HG03439 (cell line): ENCODE results near the gene KIF5A.

ENCODE experiments used
- ATAC-seq: cut with Tn5 transposase; IDR thresholded peaks from one replicate; pipeline ENCODE4 v1.9.1; 2021; ENCODE audit warnings: mild to moderate bottlenecking, moderate library complexity; ENCODE audit not compliant: unreplicated experiment

Gene KIF5A

DNA sequence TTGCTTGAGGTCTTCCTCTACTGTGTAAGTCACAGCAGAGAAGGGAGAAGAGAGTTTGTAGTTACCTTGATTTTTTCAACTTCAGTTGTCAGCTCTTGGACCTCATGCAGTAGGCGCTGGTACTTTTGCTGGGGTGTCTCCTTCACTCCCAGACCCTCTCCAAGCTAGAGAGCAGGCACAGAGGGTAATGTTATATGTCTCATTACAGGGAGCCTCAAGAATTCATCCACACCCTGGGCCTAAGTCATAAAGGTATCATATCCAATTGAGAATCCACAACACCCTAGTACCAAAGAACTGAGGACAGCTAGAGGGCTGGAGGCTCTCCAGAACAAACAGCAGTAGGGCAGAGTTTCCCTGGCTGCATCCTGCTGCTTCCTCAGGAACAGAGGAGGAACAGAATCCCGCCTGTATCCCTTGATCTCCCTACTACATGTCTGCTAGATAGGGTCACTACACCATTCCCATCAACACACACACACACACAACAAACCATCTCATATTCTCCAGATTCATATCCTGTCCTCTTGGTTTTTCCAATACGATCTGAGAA, 14.8 kb upstream of the KIF5A start:
- ATAC-seq = no peak

DNA sequence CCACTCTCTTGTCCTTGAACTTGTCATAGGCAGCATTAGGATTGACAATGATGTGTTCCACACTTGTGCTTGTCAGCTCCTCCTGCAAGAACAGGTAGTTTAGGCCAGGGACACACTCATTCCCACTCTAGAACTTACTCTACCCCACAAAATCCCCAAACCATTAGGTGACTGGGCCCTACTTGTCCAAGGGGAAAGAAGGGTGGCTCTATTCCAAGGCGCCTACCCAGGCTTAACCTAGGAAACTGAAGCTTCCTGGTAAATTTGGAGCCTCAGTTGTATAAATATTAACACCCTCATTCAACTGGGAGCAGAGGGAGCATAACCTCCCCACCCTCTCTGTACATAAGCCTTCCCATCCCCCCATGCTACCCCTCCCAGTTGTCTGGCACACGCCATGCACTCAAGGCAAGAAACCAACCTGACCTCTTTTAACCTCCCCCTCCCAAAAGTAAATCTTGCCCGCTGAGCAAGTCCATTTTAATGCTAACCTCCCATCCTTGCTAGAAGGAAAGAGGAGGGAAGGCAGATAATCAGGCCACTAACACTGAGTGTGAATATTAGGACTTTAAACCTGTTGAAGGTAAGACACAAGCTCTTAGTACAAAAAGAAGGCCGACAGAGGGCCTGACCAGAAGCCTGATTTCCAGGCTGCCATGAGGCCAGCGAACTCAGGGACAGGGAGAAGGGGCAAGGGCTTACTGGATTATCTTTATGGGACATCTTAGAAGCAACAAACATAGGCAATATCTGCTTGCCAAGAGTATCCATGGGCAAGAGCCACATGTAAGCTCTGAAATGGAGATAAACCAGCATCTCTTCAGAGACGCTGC, 13.9 kb upstream of the KIF5A start:
- no peak for ATAC-seq

DNA sequence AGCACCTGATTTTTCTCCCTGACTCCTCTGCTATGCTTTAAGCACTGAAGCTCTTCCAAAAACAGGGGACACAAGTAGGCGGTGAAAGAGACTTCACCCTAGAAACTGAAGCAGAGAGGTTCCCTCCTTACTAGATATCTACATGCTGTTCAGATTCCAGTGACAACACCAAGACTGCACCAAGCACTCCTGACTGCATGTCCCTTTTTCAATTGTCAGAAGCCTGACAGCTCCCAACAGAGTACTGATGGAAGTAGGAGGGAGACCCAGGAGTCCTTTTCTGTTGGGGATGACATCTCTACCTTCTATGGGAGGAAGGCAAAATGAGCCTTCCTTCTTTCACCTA, 13.3 kb upstream of the KIF5A start:
- no peak for ATAC-seq

- ATAC-seq = no peak
Measured at GRCh38 chr12:57539134-57539768, 10.6 kb upstream of the KIF5A start.

DNA sequence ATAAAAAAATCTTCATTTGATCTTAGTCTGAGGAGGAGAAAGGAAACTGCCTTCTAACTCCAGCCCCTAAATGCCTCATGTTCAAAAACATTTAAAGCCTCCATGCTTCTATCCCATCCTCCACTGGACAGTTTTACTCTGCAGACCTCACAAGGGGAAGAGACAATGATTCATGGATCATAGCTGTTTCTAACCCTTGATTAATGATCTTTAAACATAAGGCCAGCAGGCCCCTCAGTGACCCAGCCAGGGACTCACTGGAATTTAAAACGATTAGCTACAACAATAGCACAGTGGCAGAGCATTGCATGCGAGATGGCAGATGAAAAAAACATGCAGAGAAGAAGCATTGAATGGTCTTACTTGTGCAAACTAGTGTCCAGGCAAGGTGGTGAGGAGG, 8.8 kb upstream of the KIF5A start:
- ATAC-seq = no peak

DNA sequence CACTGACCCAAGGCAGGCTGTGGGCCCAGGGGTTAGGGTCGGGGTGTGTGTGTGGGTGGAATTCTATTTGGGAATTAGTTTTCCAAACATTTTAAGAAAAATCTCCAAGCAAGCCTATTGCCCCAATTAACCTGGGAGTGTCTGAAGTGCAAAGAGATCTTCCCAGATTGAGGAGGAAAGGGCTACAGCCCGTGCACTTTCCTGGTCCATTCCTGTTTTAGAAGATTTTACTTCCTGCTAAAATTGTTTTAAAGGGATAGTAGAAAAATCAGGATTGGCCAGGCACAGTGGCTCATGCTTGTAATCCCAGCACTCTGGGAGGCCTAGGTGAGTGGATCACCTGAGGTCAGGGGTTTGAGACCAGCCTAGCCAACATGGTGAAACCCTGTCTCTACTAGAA, 8.1 kb upstream of the KIF5A start:
- ATAC-seq = no peak

DNA sequence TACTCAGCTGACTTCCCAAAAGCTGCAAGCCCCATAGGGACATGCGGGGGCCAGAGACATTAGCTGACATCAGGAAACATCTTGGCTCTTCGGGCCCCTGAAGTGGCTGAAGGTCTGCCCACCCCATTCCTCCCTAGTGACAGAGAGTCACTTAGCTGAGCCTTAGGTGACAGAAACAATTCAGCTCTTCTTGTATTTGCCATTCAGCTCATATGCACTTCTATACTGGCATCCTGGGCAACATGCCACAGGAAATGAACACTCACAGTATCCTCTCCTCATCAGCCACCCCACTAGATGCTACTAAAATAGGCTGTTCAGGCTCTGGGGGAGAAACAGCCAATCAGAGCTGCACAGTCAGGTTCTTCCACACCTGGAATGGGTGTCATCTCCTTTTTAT, 6.3 kb upstream of the KIF5A start:
- ATAC-seq = no peak

DNA sequence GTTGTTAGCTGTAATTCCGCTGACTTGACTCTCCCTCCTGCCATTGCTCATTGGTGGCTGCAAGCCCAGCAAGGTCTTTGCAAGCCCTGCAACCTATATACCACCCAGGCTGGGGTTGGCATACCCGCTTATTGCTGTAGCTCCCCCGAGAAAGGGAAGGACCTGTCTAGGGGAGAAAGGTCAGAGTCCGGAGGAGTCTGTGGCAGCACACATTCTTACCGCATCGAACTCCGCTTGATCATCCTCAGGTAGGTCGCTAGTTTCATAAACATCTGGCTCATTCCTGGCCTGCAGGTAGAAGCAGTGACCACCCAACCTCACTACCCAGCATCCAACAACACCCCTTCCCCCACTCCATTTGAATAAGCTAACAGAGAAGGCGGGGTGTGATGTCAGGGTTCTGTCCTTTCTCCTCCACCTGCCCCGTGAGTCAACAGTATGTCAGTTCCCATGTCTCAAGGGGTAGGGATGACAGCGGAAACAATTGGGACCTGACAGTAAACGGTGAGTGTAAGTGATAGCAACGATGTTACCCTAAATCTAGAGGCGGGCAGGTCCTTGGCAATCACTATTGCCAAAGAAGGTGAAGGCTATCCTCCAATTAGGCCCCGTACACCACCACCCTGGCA, 3.9 kb upstream of the KIF5A start:
- no peak for ATAC-seq

GRCh38 chr12:57546438-57547287, 3.2 kb upstream of the KIF5A start, which contains the start of gene DCTN2:
TSS of gene DCTN2 (minus strand) at chr12:57547192. CDS start at chr12:57547063, 129 bp downstream.
- peak; percentile 98 for ATAC-seq

- ATAC-seq = no peak
Measured at GRCh38 chr12:57547288-57548012, 2.4 kb upstream of the KIF5A start.

DNA sequence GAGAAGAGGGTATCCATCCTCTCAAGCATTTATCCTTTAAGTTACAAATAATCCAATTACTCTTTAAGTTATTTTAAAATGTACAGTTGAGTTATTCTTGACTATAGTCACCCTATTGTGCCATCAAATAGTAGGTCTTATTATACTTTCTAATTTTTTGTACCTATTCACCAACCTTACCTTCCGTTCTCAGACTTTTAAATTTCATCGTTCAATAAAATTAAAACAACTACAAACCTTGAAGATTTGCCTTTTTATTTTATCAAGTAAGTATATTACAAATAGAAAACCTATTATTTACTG, 1.9 kb upstream of the KIF5A start:
- no peak for ATAC-seq

- no peak for ATAC-seq
Measured at GRCh38 chr12:57548488-57548887, 1.4 kb upstream of the KIF5A start.

- no peak for ATAC-seq
Measured at GRCh38 chr12:57549203-57549908, 488 bp upstream of the KIF5A start.

DNA sequence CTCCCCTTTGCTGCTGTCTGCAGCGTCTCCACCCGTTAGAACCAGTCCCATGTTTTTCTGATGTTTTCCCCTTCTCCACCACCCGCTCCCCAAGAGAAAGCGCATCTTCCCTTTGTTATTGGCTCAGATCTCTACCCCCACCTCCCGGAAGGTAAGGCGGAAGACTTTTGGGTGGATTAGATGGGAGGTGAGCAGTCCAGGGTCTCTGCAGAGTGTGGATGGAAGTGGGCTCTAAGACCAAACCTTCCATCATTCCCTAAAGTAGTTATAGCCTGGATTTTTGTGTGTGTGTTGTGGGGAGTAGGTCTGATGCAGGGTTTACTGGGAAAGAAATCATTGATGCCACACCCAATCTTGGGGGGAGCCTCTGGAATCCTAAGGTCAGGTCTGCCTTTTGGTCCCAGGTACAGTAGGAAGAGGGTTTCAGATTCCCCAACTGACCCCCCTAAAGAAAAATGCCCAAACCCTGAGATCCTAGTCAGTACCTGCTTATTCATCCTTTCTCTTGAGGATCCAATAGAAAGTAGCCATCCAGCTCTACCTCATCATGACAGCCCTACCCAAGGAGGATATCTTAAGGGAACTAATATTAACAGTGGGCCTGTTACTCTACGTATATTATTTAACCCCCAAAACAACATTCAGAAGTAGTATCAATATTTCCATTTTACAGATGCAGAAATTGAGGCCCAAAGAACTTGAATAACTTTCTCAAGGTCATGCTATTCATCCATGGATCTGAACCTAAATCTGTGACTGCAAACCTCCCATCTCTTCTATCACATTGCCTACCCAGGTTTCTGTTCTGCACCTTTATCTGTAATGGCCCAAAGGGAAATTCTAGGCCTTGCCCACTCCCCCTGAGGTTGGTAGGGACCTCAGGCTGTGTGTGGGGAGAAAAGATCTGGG, 1.1 kb downstream of the KIF5A start:
- no peak for ATAC-seq

GRCh38 chr12:57551637-57552305, 1.9 kb downstream of the KIF5A start:
- no peak for ATAC-seq

- no peak for ATAC-seq
Measured at GRCh38 chr12:57552306-57552651, 2.4 kb downstream of the KIF5A start.

DNA sequence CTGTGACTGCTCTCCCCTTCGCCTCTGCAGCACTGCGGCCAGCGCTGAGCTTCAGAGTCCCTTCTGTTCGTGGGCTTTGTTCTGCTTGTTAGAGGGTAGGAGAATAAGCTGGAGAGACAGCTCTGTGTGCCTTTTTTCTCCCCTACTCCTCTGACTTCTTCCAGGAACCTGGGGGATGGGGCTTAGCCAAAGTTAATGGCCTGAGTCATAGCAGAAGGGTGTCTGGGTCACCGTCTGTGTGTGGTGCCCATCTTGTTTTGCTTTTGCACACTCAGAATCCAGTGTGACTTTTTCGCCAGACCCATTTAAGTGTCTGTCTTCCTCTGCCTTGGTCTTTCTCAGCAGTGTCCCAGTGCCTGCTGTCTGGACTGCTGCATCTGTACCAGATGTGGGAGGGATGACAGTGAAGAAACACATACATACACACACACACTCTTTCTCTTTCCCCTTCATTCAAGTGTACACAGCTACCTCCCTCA, 3.0 kb downstream of the KIF5A start:
- no peak for ATAC-seq
